ENCODE data around the gene CATSPER4.
"Not testable (repeated sequence)": the region's sequence is repeated elsewhere in the genome, so short reads cannot be mapped to it uniquely, and the experiment has no call there.

- not testable (repeated sequence) for TF ChIP-seq CTCF, POLR2A (IDR thresholded peaks at IDR 0.05)
Observed at GRCh38 chr1:26230682-26231081, 40.3 kb downstream of the CATSPER4 start.

Measured in heart left ventricle (tissue), 13 donors.